A673 (cell line): Measurements from ENCODE around the gene EIPR1. TPM values are rescaled to one million over a fixed set of nuclear protein-coding genes. Genes with fewer than 3 reads are reported as not detected.

Source experiments
- BruUV-seq: library from RNA; stranded (reverse); fragments of 400-500 nt; replicated peaks from 2 replicates; lab custom pipeline; 2021; lab: Mats Ljungman, UMichigan
- CTCF ChIA-PET: fragments of 300-600 bp; sonication (Branson Sonifier 250); formaldehyde crosslinking; loops from one replicate; lab custom pipeline; 2022; ENCODE audit warnings: antibody characterized with exemption; lab: Charles Lee
- POLR2A ChIA-PET: fragments of 300-600 bp; sonication (Branson Sonifier 250); formaldehyde crosslinking; loops from one replicate; lab custom pipeline; 2022; ENCODE audit warnings: antibody characterized with exemption; ENCODE audit not compliant: low non-redundant PET; lab: Charles Lee
- DNase-seq: peaks from one replicate; pipeline ENCODE4 v3.0.0-alpha.2; 2015; ENCODE audit warnings: low spot score
- H3K27ac ChIP-seq: fragments of 200-600 bp; sonication (generic); 2 replicates; pipeline ENCODE4 v1.5.1; 2016; ENCODE audit warnings: mixed run types, low read depth, mild to moderate bottlenecking, mixed read lengths, antibody characterized with exemption, low read length; ENCODE audit not compliant: poor library complexity, severe bottlenecking
- H3K27me3 ChIP-seq: fragments of 200-600 bp; sonication (generic); replicated peaks from 2 replicates; pipeline ENCODE4 v1.6.1; 2017; ENCODE audit warnings: mixed run types, low read depth, mild to moderate bottlenecking, mixed read lengths, antibody characterized with exemption, low read length; ENCODE audit not compliant: insufficient read depth, poor library complexity
- H3K36me3 ChIP-seq: fragments of 200-600 bp; sonication (generic); 2 replicates; pipeline ENCODE4 v1.6.1; 2016; ENCODE audit warnings: mixed run types, mild to moderate bottlenecking, mixed read lengths, antibody characterized with exemption, low read length; ENCODE audit not compliant: insufficient read depth, poor library complexity, severe bottlenecking
- H3K4me1 ChIP-seq: fragments of 200-600 bp; sonication (generic); 2 replicates; pipeline ENCODE4 v1.6.1; 2017; ENCODE audit warnings: mixed run types, mild to moderate bottlenecking, mixed read lengths, antibody characterized with exemption, low read length; ENCODE audit not compliant: insufficient read depth, poor library complexity, severe bottlenecking
- H3K4me3 ChIP-seq: fragments of 200-600 bp; sonication (generic); 2 replicates; pipeline ENCODE4 v1.5.1; 2016; ENCODE audit warnings: low read depth, mixed run types, mild to moderate bottlenecking, mixed read lengths, low read length; ENCODE audit not compliant: poor library complexity, severe bottlenecking
- H3K9me3 ChIP-seq: fragments of 200-600 bp; sonication (generic); 2 replicates; pipeline ENCODE4 v1.6.1; 2016; ENCODE audit warnings: mixed run types, low read depth, mild to moderate bottlenecking, mixed read lengths, antibody characterized with exemption, low read length; ENCODE audit not compliant: poor library complexity, severe bottlenecking
- EZH2 ChIP-seq: fragments of 200-600 bp; sonication (generic); IDR thresholded peaks from 2 replicates; pipeline ENCODE4 v1.6.1; 2017; ENCODE audit warnings: borderline replicate concordance, low read depth, mild to moderate bottlenecking, mixed read lengths, antibody characterized with exemption, low read length; ENCODE audit not compliant: poor library complexity, severe bottlenecking
- intact Hi-C: fragments of 100-400 bp; cut with micrococcal nuclease; formaldehyde crosslinking; loops from one replicate; pipeline ENCODE4 v1.10.0; 2022; ENCODE audit not compliant: unreplicated experiment
- total RNA-seq: library from RNA; stranded (reverse); gene quantifications from 2 replicates; pipeline ENCODE4 v1.2.3, GENCODE V29; 2021
- TF ChIP-seq, protein P1 (sequence below): fragments of 300-800, 200-600 bp; sonication (generic); conservative IDR thresholded peaks from 2 replicates; pipeline ENCODE4 v1.5.1; 2017; ENCODE audit warnings: low read depth, mild to moderate bottlenecking, antibody characterized with exemption, low read length, moderate library complexity, mixed read lengths

The EIPR1 gene
- total RNA-seq, 1 experiment from 2014 or later: 37.0 TPM

DNA sequence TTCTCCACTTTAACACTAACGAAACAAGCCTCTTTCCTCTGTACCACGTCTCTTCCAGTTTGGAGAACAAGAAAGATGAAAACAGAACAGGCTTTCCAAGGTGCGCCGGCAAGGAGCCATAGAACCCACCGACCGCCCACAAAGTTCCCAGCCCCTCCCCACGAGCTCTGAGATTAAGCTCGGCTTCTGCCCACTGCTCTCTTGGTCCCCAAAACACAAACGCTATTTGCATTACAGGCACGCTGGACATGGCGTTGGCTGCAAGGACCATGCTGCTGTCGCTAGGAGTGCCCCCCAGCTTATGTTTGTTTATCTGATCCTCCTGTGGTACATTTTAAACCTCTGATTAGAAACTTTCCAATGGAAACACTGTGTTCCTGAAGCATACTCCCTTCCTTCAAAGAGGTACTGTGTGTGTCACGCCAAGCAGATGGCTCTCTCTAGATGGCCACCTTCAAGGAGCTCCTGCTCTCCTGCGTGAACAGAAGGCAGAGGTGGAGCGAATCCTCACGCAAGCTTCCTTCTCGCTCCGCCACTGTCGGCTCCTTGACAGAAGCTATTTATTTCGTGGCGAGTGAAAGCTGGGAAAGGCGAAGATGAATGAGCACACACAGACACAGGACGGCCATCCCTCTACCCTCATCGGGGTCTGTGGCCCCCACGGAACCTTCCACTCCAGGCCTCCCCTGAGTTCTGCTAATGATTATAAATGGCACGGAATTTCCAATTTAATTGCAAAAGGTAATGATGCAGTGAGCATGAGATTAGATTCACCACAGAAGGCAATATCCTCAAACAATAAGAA is 166.2 kb downstream of the EIPR1 start:
- intact Hi-C loops: no loop called here
- BruUV-seq: no TSS peak
- H3K9me3 ChIP-seq: no peaks in the 10 kb centered on the region
- H3K27ac ChIP-seq: no peak overlapping the region
- H3K4me3 ChIP-seq: no peak overlapping the region
- no peaks in the 10 kb centered on the region for H3K27me3 ChIP-seq
- H3K4me1 ChIP-seq: no peaks in the 10 kb centered on the region
- CTCF ChIA-PET: no interaction called here
- H3K36me3 ChIP-seq: no peaks in the 10 kb centered on the region
- POLR2A ChIA-PET: no interaction called here
- DNase-seq: no peak
- TF ChIP-seq, protein P1, sequence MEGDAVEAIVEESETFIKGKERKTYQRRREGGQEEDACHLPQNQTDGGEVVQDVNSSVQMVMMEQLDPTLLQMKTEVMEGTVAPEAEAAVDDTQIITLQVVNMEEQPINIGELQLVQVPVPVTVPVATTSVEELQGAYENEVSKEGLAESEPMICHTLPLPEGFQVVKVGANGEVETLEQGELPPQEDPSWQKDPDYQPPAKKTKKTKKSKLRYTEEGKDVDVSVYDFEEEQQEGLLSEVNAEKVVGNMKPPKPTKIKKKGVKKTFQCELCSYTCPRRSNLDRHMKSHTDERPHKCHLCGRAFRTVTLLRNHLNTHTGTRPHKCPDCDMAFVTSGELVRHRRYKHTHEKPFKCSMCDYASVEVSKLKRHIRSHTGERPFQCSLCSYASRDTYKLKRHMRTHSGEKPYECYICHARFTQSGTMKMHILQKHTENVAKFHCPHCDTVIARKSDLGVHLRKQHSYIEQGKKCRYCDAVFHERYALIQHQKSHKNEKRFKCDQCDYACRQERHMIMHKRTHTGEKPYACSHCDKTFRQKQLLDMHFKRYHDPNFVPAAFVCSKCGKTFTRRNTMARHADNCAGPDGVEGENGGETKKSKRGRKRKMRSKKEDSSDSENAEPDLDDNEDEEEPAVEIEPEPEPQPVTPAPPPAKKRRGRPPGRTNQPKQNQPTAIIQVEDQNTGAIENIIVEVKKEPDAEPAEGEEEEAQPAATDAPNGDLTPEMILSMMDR: no peak
- TF ChIP-seq EZH2: no peak

DNA sequence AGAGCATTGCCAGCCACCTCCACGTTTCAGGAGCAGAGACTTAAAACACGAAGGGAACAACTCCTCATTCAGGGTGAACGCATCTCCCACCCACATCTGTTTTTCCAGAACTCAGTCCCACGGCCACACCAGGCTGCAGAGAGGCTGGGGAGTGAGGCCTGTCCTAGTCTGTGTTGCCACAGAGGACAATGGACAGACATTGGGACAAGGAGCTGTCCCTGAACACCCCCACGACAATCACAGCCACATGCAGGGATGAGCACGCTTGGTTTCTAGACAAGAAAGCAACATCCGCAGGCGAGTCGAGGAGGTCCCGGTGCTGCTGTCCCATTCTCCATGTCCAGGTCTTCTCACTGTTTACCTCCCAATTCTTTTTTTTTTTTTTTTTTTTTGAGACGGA is 167.4 kb downstream of the EIPR1 start:
- ChIA-PET POLR2A (no interaction called here), CTCF (no interaction called here)
- intact Hi-C loops: no loop called here
- no peaks in the 10 kb centered on the region for H3K27me3 ChIP-seq
- no peak overlapping the region for H3K27ac ChIP-seq
- TF ChIP-seq, protein P1: no peak
- no peak for TF ChIP-seq EZH2
- no TSS peak for BruUV-seq
- H3K9me3 ChIP-seq: no peaks in the 10 kb centered on the region
- H3K4me1 ChIP-seq: no peaks in the 10 kb centered on the region
- no peak overlapping the region for H3K4me3 ChIP-seq
- DNase-seq: no peak
- no peaks in the 10 kb centered on the region for H3K36me3 ChIP-seq

DNA sequence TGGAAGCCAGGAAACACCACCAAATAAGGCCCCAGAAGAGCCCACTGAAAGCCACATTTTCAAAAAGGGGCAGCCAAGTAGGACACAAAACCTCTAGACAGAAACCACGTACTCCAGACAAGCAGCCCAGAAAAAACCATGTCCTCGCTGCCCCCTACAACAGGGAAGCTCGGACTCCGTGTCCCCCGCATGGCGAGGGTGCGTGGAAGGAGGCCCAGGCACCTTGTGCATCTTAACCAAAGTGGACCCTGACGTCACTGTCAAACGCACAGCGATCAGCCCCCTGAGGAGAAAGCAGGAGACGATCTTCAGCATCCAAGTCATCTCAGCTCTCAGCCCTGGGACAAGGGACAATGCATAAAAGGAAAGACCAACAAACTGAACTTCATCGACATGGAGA is 168.4 kb downstream of the EIPR1 start:
- H3K4me3 ChIP-seq: no peak overlapping the region
- no peak for DNase-seq
- no peak for TF ChIP-seq EZH2
- TF ChIP-seq, protein P1: no peak

More for the DNA sequence above, 168.4 kb downstream of the EIPR1 start:
- no TSS peak for BruUV-seq
- no peaks in the 10 kb centered on the region for H3K27me3 ChIP-seq
- peaks cover 4% of the 10 kb centered on the region for H3K4me1 ChIP-seq
- CTCF ChIA-PET: no interaction called here
- no peaks in the 10 kb centered on the region for H3K9me3 ChIP-seq
- H3K36me3 ChIP-seq: no peaks in the 10 kb centered on the region
- POLR2A ChIA-PET: no interaction called here
- intact Hi-C loops: no loop called here
- no peak overlapping the region for H3K27ac ChIP-seq
